GM18526 (cell line): ENCODE measurements around the gene MAML3.

Experiments
- POLR2A ChIP-seq: IDR thresholded peaks from 3 replicates; pipeline ENCODE4 v1.6.1; 2011; ENCODE audit not compliant: insufficient read length; ENCODE audit errors: extremely low read depth

MAML3 gene

GRCh38 chr4:140141210-140141835 lies 12.7 kb downstream of the MAML3 start:
- TF ChIP-seq POLR2A, result no peak

- TF ChIP-seq POLR2A, result no peak
Measured at GRCh38 chr4:140140566-140140965, 13.4 kb downstream of the MAML3 start.

GRCh38 chr4:140138428-140138827 lies 15.6 kb downstream of the MAML3 start:
- no peak for TF ChIP-seq POLR2A

DNA sequence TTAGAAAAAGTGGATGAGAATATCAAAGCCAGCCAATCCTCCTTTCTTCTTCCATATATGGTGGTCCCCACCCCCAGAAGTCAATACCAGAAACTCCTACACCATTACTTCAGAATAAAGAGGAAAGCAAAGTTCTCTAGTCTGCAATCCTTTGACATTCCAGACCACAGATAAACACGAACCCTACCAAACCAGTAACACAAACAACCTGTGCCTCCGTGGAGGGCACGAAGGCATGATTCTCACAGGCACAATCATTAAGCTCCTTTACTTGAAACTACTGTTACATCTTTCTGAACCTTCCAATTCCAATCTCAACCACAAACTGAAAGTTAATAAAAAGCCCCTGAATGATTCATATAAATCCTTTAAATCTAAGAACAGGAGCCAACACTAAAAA lies 16.3 kb downstream of the MAML3 start:
- TF ChIP-seq POLR2A, result no peak

DNA sequence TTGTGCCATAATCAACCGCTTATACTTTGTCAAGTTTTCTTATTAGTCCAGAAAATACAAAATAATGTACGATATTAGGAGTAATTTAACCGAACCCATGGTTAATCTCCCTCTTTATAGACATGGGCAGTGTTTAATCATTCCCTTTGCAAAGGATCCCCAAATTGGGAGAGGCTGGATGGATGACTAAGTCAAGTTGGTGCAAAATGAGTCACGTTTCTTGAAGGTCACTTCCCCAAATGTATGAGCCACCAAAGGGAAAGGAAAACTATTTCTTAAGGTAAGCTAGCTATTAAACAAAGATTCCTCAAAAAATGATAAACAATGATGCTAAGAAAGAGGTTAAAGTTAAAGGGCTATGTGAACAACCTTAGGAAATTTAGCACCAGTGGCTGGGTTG lies 17.5 kb downstream of the MAML3 start:
- TF ChIP-seq POLR2A, result no peak

DNA sequence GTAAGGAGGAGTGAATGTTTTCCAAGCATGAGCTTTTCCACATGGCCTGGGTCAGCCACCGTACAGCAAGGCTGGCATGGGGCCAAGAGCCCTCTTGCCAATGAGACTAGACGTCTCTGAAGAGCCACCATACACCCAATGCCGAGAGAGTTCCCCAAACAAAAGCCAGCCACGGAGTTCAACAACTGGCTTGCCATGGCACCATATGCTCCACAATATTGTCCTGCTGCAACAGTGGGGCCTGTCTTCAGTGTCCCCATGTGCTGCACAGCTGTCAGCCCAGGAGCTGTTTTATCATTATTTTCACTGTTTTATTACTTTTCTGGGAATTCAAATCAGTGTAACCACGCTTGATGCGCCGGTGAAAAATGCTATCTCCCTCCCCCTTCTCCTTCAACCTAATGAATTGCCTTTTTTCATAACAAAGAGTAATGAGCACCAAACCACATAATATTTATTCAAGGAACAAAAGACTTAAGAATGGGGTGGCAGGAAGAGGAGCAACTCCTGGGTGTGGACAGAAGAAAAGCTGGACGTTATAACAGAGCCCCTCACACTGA lies 18.4 kb downstream of the MAML3 start:
- TF ChIP-seq POLR2A, result no peak

- no peak for TF ChIP-seq POLR2A
Measured at GRCh38 chr4:140134746-140135425, 19.1 kb downstream of the MAML3 start.

DNA sequence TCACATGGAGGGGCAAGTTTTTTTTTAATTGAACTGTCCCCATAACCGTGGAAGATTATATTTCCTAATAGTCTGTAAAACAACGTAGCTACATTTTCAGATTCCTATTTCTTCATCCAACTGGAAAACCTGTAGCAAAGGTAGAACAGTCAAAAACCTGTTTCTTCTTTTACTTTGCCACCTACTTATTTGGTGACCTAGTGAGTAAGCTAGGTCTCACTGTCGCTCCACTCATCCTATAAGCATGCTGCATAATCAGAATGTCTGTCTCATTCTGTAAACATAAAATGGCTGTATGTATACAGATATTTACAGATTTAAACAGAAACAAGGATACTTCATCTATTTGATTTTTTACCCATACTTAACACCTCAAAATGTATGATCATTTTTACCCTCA lies 20.4 kb downstream of the MAML3 start:
- TF ChIP-seq POLR2A, result no peak

GRCh38 chr4:140131675-140132229 lies 22.2 kb downstream of the MAML3 start:
- TF ChIP-seq POLR2A, result no peak

DNA sequence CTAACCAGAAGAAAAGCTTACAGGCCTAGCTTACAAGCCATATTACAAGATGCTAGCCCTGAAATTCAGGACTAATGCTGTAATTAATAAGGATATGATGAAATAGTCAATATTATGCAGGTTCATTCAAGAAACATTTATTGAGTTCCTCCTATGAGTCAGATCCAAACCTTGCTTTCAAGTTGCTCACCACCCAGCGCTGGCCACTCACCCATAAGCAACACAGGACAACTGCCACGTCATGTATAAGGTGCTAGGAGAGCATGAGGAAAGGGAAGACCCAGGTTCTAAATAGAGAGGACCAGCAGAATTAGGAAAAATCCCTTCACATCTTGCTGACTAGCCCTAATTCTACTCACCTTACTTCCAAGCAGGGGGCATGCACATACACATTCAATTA lies 23.3 kb downstream of the MAML3 start:
- no peak for TF ChIP-seq POLR2A

GRCh38 chr4:140127422-140127821 lies 26.6 kb downstream of the MAML3 start:
- TF ChIP-seq POLR2A, result no peak

DNA sequence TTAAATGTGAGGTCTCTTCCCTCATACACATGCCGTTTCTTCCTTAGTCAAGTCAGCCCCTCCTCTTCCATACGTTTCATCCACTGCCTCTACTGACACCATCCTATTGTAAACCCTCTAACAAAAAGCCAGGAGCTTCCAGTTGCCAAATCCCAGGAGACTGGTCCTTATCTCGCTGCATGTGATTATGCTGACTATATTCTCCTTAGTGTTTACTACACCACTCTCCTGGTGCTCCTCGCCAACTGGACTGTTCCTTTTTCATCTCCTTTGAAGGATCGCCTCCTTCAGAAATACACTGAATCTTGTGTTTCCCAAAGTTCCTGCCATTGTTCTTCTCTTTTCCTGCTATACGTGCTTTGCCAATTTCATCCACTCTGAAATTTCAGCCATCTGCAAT lies 27.7 kb downstream of the MAML3 start:
- no peak for TF ChIP-seq POLR2A

- no peak for TF ChIP-seq POLR2A
Measured at GRCh38 chr4:140125374-140125773, 28.6 kb downstream of the MAML3 start.

DNA sequence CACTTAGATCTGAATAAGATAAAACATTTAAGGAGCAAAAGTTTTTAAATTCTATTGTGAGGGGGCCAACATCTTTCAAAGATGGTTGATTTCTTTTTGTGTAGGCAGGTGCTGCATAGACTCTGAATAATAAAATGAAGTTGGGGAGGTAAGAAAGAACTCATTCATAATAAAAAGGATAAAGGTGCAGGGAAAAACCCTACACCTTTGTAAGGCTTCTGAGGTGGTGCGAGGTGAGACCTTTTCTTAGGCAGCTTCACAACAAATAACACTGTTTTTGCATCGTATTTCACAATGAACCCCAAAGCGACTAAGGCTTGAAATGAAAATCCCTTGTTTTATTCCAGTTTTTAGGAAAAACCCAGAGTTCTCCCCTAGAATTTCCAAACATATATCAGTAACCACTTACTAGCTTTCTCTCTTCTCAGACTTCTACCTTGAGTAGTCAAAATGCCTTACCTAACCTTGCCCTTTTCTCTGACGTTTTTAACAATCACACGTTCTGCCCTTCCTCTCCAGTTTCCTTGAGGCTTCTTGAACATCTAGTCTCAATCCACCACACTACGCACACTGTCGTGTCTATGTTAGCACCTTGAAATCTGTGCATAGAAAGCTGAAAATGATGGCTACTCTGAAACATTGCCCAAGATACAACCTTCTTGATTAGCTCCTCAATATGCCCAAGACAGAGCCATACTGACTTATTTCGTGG lies 30.2 kb downstream of the MAML3 start:
- no peak for TF ChIP-seq POLR2A

DNA sequence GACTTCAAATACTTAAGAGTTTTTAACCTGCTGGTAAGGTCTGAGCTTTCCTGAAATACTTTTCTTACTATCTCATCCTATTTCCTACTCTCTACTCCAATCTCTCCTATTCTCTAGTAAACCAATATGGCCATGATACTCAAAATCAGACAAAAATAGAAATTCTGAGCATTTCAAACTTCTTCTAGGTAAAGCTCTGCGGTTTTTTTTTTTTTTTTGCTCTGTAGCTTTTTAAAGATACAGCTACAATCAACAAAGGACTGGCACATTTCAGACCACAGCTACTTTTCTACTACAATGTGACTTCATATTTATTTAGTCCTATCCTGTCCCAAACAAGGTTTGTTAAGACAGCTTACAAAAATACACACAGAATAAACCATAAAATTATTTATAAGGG lies 31.1 kb downstream of the MAML3 start:
- TF ChIP-seq POLR2A, result no peak

GRCh38 chr4:140121646-140122045 lies 32.3 kb downstream of the MAML3 start:
- TF ChIP-seq POLR2A, result no peak

DNA sequence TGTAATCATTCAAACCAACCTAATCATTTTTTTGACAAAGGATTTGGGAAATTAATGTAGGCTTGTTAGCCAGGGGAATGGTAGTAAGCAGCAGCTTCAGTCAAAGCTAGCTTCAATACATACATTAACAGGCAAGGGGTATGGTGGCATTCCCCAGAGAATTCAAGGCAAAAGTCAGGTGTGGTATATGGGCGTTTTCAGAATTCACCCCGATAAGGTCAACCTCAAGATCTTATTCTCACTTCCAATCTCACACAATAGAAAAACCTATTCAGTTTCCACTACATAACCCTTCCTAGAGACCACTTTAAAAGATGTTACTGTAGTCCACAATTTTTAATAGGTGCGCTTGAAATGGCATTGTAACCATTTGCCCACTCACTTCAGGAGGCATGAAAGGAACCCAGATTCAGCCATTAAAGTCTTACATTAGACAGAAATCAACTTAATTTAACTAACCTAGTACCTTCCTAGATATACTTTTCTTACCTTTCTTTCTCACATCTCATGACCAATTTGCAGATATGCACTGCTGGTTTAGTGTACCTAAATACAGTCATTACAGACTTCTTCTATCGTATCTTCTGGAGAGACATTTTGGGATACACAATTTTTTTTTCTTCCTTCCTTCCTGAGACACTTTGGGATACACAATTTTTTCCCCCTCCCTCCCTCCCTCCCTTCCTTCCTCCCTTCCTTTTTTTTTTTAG lies 34.9 kb downstream of the MAML3 start:
- TF ChIP-seq POLR2A, result no peak
